OCI-M2 (cell line): Measurements from ENCODE around the gene SRGAP2C.
"Not testable (repeated sequence)": the region's sequence is repeated elsewhere in the genome, so short reads cannot be mapped to it uniquely, and the experiment has no call there.

Experiments
- DNase-seq: peaks from one replicate; lab custom pipeline; 2025; ENCODE audit not compliant: unreplicated experiment; lab: John Stamatoyannopoulos, UW

Gene SRGAP2C

DNA sequence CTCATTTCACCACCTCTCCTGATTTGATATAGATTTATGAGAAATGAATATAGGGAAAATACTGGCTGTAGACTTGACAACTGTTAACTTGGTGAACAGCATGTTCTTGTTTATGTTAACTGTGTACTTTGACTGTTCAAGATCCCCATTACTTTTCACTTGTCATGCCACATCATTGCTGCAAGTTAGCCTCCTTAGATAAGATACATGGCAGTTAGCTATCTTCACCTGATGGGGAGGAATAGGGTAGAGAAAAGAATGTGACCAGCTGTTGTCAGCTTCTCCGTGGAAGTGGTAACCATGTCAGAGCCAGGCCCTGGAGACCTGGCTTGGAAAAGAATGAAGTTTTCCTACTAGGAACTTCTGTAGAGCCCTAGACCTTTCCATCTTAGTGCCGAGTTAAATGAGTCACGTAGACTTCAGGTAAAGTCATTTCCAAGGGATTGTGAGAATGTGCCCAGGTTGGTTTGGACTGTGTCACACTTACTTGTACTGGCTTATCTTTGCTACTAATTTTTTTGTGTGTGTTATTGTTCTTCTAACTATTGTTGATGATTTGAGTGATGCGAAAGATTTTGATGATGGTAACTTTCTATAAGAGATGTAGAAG is 41.6 kb downstream of the SRGAP2C start:
- not testable (repeated sequence) for DNase-seq

DNA sequence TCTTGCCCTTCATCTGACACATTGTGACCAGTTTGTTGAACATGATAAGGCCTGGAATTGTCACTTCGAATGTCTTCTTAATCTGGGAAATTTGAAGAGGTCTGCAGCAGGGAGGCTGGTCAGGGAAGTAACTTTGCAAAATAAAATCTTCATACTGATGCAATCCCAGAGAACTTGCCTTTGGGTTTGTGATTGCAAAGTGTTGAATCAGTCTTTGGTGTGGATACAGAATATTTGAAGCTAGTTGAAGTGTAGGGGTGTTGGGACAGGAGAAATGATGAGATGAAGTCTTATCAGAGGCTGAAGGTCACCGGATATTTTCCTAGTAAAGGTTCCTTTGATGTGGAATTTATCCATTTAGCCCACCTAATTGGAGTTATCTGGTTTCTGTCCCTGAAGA is 42.1 kb downstream of the SRGAP2C start:
- DNase-seq: not testable (repeated sequence)

DNA sequence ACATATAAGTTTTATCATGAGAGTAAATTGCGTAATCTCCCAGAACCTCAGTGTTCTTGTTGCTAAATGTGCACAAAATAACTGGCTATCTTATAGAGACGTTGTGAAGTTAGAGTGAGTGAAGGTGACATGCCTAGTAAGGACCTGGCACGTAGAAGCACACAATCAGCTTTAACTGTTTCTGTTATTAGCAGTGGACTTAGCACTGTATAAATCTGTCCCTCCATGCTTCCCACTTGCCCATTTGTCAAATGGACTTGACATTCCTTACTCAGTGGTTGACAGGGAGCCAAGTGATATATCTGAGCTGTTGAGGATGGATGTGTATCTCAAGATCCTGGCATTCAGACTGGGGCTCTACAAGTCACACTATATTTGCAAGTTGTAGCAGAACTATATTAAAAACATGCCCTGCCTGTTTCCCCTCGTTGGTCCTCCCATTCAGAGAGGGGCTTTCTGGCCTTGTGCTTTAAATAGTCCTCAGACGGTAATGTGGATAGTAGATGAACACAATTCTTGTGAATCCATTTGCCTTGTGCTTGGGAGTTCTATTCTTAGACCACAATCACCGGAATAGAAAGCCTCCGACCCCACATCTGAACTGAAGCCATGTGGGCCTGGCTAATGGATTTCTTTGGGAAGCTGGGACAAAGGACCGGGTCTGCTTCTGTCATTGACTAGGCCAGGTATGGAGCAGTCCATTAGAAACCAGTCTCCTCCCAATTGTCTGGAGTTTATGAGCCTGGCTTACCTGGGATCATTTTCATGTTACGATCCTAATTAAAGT is 43.0 kb downstream of the SRGAP2C start:
- DNase-seq: not testable (repeated sequence)

DNA sequence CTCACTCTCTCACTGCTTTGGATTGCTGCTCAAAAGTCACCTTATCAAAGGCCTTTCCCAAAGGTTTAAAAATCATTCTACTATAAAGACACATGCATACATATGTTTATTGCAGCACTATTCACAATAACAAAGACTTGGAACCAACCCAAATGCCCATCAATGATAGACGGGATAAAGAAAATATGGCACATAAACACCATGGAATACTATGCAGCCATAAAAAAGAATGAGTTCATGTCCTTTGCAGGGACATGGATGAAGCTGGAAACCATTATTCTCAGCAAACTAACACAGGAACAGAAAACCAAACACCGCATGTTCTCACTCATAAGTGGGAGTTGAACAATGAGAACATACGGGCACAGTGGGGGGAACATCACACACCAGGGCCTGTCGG is 45.9 kb downstream of the SRGAP2C start:
- DNase-seq: not testable (repeated sequence)

DNA sequence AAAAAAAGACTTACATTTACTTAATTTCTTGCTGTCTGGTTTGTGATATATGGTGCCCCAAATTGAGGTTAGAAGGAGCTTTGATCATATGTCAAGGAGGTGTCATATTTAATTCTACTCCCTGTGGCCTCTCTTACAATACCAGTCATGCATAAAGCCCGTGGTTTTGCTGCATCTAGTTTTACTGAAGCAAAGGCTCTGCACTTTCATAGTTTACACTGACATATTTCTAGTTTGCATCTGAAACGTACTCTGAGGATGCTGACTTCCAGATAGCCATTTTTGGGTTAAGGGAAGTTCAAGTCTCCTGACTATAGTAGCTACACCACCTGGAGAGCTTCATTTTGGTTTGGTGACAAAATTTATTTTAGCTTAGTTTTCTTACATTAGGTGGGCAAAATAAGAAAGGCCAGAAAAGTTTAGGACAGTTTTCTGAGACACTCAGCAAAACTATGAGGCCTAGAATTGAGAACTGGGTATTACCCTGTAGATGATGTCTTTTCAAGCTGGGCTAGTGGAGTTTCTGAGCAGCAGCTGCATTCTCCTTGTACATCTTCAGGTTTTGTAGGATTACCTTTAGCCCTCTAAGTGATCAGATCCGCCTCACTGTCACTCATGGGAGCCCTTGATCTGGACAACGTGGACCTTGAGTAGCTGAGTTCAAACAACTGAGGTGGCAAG is 47.8 kb downstream of the SRGAP2C start:
- not testable (repeated sequence) for DNase-seq

DNA sequence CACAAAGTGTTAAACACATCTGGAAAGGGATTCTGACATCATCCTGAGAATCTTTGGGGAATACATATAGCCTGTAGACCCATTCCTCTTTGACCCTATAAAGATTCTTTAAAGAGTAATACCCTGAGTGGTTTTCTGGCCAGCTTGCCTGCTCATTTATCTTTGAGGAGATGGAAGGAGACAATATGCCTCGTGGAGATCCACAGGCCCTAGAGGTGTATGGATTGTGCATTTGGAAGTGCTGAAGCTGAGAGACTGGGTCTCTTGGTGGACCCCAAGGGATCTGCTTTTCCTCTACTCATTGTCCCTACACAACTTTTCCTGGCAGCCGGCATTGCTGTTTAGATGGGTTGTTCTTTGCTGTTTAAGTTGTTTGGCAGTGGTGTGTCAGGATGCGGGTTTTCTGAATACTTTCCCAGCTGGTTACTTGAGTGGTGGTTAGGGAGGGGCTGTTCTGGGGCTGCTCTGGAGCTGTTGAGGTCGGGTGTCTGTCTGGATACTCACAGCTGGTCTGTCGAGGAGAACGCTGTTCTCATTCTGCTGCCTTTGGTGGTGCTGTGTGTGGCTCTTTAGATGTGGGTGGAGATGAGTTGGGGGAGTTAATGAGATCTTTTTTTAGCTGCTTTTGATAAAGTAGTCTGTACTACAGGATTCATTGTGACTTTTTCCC is 49.5 kb downstream of the SRGAP2C start:
- not testable (repeated sequence) for DNase-seq

DNA sequence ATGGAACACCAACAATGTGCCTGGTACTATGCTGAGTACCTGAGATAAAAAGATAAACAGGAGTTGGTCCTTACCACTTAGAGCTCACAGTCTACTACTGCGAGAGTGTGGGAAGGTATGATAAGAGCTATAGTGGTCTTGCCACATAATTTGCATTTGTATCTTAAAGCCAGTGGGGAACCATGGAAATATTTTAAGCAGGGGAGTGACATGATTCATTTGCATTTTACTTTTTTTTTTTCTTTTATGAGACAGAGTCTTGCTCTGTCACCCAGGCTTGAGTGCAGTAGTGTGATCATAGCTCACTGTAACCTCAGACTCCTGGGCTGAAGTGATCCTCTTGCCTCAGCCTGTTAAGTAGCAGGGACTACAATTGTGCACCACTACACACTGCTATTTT is 53.6 kb downstream of the SRGAP2C start:
- DNase-seq: not testable (repeated sequence)

DNA sequence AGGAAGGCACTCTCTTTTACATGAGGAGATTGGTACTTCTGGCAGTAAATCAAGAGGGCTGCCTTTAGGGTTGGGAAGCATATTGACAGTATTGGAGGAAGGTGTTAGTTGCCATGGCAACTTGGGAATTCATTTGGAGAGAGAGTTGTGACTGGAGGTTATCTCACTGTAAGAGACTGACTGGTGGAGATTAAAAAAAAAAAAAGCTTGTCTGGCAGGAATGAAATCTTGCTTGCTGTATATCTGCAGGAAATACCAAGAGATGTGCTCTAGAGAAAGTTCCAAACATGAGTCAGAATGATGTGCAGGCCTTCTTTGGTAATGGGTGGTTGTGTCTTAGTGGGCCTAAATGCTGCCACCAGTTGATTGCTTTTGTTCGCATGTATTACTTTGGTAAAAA is 59.1 kb downstream of the SRGAP2C start:
- DNase-seq: not testable (repeated sequence)

DNA sequence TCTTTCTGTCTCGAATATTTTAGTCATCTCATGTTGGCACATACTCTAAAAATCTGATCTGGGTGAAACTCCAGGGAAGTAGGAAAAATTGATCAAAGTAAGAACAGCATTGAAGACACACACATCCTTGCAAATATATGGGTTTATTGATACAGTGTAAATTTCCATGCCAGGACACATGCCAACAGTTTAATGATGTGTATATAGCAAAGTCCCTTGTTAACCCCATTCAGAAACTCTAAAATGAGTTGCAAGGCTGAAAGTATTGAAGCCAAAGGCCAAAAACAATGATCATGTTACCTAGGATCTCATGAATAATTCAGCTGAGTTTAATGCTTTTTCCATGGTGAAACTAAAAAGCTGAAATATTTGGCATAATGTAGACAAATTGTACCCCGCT is 61.6 kb downstream of the SRGAP2C start:
- not testable (repeated sequence) for DNase-seq

DNA sequence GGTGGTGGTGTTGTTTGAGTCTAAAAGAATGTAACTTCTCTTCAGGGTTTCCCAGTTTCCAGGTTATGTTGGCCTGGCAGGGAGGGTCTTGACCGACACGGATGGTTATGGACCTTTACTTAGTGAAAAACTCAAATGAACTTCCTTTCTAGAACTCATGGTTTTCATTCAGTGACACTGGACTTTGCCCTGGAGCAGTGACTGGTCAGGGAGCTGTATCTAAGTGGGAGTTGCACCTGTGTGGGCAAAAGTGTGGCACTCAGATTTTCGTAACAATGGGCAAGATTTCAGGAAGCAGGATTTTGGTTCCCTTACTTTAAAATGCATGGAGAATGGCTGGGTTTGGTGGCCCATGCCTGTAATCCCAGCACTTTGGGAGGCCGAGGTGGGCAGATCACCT is 67.9 kb downstream of the SRGAP2C start:
- not testable (repeated sequence) for DNase-seq

DNA sequence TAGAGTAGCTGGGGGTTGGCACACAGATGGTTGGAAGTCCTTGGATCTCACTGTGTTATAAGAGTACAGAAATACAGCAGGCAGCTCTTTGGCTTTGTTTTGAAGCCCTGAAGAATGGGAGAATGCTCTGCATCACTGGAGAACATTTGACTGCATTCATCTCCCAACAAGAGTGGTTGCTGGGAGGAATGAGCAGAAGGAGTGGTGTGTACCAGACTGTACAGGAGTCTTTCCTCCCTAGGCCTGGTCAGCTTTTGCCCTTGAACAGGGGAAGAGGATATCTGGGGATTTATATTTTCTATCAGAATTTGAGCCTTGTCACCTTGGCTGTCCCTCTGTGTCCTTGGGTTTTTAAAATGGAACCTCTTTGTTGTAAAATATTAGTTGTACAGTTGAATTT is 69.8 kb downstream of the SRGAP2C start:
- not testable (repeated sequence) for DNase-seq

DNA sequence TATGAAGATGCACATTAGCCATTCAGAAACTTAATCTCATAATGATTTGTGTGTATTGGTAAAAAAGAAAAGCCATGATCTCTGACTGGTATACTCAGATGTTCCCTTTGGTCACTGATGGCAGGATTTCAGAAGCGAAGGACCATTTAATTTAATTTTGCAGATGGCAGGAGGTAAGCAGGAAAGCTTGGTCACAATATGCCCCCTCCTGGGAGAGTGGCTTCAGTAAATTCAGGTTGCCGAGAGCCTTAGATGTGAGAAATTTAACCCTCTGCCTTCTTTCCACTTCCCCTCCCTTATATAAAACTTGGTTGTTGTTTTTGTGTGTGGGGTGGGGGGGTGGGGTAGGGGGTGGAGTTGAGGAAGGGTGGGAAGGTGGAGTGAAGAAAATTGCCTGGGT is 72.9 kb downstream of the SRGAP2C start:
- DNase-seq: not testable (repeated sequence)

DNA sequence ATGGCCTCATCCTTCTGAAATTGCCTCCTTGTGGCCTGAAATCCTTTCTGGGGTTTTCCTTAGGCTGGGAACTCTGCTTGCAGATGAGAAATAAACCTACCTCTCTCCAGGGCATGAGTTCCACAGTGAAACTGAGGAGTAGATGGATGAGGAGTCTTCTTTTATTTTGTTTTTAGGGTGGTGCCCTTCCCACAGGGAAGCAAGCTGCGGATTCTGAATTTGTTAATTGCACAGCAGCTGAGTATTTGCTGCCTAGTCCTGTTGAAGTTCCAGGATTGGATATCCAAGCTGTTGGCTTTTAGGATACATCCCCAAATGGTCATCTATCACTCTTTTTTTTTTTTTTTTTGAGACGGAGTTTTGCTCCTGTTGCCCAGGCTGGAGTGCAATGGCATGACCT is 73.4 kb downstream of the SRGAP2C start:
- not testable (repeated sequence) for DNase-seq

DNA sequence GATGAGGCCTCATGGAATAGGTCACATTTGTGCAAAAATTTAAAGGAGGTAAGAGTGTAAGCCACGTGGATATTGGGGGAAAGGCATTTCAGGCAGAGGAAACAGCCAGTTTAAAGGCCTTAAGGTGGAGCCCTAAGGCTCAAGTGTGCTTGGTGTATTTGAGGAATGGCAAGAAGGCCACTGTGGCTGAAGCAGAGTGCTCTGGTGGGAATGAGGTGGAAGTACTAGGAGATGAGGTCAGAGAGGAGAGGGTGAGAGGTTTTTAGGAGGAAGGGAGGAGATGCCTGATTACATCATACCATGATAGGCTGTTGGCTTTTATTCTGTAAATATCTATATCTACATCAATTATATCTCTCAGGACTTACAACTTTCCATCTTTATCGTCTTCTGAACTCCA is 75.4 kb downstream of the SRGAP2C start:
- DNase-seq: not testable (repeated sequence)

DNA sequence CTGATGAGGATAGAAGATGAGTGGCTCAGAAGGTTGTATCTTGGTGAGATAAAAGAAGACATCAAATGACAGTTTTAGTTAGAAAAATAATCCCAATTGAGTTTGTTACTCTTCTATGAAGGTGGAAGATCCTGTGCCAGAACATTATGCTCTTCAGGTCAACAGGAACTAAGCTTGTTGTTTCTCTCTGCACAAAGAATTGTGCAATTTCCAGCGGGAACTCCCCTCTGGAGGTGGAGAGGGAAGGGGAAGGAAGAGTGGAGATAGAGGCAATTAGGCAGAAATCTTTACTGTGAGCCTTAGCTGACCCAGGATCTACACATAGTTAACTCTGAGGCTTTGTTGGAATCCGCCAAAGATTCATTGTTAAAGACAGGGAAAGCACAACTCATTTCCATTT is 77.4 kb downstream of the SRGAP2C start:
- not testable (repeated sequence) for DNase-seq

DNA sequence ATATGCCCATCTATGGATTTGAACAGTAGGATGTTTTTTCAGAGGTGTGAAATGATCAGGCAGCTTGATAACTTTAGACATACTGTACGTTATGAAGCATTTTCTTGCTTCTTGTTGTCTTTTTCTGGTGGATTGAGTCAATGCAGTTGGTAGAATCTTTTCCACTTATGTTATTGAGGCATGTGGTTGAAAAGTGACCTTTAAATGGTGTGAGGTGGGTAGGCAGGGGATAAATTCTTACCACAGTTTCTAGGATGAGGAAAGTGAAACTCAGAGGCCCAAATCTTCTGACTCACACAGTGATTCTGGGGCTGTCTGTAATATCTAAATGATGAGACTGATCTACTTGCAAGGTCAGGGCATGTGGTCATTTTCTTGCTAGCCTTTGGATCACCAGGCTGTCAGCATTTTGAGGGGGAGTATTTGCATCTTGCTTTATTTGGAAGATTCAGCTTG is 79.0 kb downstream of the SRGAP2C start:
- DNase-seq: not testable (repeated sequence)

DNA sequence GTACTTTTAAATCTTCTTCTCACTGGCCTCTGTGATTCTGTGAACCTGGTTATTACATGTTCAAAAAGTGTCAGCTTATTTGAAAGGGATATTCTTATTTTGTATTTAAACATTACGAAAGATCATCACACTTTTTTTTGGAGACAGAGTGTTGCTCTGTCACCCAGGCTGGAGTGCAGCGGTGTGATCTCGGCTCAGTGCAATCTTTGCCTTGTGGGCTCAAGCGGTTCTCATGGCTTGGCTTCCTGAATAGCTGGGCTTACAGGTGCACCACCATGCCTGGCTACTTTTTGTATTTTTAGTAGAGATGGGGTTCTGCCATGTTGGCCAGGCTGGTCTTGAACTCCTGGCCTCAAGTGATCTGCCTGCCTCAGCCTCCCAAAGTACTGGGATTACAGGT is 82.3 kb downstream of the SRGAP2C start:
- DNase-seq: not testable (repeated sequence)

DNA sequence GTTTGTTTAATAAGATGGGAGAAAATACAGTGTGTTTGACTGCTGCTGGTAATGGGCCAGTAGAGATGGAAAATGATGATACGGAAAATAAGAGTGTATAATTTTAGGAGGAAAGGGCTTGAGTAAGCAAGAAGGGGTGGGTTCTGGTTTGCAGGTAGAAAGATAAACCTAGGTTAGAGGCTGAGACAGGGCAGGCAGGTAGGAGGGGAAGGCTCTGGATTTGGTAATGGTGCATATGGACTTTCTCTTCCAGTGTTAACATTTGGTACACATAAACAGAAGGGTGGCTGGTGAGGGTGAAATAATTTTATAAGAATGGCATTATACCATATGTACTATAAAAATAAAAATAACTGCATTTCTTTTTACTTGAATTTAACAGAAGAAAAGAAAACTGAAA is 84.5 kb downstream of the SRGAP2C start:
- DNase-seq: not testable (repeated sequence)

DNA sequence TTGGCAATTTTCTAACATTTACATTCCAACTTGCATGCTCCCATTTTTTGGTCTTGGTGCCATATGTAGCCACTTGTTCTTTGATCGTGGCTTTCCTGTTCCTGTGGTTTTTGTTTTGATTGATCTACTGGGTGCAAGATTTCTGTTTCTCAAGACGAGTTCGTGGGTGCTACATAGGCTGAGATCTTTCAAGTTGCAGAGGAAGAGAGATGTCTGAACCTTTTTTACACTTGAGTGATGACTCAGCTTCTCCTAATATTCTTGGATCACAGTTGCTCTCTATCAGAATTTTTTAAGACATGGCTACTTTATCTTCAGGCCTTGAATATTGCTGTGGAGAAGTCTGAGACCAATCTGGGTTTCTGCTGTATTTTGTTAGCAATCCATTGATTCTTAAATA is 85.2 kb downstream of the SRGAP2C start:
- DNase-seq: not testable (repeated sequence)

DNA sequence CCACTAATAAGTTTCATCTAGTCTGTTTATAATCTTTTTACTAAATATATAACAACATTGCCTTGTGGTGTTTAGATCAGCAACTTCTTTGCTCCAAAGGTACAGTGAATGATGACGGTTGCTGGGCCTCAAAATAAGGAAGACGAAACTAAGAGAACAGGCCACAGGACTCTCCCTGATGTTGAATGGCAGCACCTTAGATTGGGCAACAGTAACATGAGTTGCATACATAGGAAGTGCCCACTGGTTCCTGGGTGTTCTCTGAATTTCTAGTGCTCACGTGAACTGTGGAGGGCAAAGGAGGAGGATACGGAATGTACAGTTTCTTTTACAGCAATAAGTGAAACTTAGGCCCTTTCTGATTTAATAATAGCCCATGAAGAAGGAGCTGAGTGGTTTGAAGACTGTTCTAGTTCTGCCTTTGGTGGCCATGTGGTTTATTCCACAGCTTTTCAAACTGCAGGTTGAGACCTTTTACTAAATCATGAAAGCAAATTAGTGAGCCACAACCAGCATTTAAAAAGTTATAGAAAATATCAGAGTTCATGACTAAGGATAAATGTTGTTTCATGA is 86.5 kb downstream of the SRGAP2C start:
- DNase-seq: not testable (repeated sequence)

DNA sequence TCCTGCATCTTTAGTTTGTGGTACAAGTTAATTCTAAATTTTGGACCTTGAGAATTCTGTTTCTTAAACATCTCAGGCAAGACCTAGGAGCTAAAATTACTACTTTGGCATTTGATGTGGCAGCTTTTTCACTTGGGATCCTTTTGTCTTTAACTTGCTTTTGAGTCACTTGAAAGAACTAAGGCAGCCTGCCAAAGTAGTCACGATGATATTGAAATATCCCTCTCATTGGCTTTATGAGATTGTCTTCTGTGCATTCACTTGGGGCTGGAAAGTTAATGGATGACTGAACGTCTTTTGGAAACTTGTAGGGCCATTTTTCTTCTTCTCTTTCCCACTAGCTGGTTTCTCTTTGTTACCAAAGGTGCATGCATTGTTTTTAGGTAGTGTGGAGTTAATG is 90.7 kb downstream of the SRGAP2C start:
- not testable (repeated sequence) for DNase-seq
